HG02885 (cell line): ENCODE data around the gene TAS2R40.
A peak's percentile ranks its signal among the peaks of the same experiment; 100 is the strongest.

ENCODE experiments used
- ATAC-seq: cut with Tn5 transposase; IDR thresholded peaks from one replicate; pipeline ENCODE4 v1.9.1; 2021; ENCODE audit warnings: mild to moderate bottlenecking; ENCODE audit not compliant: unreplicated experiment, poor library complexity

TAS2R40 gene

DNA sequence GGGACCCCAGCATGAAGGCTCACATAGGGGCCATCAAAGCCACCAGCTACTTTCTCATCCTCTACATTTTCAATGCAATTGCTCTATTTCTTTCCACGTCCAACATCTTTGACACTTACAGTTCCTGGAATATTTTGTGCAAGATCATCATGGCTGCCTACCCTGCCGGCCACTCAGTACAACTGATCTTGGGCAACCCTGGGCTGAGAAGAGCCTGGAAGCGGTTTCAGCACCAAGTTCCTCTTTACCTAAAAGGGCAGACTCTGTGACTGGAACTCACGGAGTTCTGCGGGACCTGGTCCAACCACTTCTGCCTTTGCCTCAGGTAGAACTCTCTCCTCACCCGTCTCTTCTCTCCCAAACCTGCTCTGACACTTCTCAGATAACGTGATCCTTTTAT is 945 bp downstream of the TAS2R40 start:
- ATAC-seq, result no peak

DNA sequence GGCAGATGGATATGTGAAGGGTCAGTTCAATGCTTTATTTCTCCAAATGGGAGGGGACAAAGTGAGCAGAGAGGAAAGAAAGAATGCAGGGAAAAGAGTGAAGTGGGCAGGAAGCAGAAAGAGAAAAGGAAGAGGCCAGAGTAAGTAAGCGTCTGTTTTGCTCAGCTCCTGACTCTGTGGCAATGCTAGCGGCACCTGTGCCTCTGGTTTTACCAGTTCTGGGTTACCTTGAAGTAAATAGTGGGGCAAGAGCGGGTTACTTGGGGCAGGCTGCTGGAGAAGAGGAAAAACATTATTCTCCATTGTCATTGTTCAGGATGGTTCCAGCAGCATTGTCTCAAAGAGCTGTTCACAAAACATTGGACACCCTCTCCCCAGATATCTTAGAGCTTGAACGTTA is 1.9 kb downstream of the TAS2R40 start:
- ATAC-seq, result no peak

DNA sequence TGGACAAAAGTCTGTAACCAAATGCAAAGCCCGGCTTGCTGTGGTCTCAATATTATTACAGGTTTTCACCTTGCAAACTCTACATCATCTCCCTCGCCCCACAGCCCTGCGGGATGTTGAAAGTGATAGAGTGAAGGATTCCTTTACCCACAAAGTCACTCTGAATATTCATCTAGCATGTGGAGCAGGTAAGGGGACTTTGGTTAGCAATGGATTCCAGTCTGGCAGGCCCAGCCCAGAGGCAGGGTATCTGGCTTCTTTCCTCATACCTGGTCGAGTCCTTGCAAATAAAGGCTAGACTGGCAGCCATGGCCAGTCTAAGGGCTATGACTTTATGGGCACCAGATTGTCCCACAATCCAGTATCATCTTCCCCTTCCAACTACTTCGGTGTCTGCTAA is 3.2 kb downstream of the TAS2R40 start:
- ATAC-seq, result no peak

DNA sequence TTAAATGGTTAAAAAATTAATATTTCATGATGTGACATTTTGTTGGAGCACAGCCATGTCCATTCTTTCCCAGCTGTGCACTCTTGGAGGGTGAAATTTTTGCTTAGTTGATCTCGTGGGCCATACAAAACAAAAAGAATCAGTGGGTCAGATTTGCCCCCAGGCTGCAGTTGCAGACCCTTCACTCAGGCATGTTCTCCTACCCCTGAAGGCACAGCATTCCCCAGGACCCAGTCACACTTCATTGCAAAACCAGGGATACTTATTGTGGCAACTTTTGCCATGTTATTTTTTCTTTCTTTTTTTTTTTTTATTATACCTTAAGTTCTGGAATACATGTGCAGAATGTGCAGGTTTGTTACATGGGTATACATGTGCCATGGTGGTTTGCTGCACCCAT is 6.0 kb downstream of the TAS2R40 start:
- no peak for ATAC-seq

DNA sequence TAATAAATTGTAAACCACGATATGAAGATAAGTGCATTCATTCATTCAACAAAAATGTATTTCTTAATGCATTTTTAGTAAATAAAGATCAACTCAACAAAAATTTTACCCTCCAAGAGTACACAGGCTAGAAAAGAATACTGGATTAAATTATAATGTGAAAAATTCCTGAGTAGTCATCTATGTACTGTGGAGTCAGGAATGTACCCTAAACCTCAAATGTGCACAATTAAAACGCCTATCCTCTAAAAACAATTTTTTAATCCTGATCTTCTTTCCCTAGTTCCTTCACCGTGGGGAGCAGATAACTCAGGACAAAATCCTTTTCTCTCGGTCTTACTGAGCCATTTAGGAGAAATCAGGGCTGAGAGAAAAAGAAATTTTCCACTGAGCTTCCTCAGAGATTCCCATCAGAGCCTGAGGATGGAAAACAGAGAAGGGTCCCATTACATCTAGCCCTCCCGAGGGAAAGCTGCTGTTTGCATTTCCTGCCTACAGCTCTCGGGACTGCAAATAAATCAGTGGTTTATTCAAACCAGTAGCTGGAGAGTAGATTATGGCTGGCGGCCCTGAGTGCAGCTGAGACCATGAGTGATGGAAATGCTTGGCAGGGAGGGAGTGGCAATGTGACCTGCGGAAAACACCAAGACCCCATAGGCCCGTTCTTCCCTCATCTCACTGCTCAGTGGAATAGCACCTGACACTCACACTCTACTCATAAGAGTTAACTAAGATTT is 7.4 kb downstream of the TAS2R40 start:
- ATAC-seq, result no peak

DNA sequence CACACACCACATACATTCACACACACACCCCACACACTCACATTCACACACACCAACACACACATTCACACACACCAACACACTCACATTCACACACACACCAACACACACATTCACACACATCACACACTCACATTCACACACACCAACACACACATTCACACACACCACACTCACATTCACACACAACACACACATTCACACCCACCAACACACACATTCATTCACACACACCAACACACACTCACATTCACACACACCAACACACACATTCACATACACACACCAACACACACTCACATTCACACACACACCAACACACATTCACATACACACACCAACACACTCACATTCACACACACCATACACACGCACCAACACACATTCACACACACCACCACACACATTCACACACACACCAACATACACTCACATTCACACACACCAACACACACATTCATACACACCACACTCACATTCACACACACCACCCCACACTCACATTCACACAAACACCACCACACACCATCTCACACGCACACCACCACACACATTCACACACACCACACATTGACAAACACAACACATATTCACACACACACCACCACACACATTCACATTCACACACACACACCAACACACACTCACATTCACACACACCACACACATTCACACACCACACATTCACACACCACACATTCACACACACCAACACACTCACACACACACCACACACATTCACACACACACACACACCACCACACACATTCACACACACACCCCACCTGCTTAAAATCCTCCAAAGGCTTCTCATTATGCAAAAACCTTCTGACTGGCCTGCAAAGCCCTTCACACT is 9.0 kb downstream of the TAS2R40 start:
- no peak for ATAC-seq

DNA sequence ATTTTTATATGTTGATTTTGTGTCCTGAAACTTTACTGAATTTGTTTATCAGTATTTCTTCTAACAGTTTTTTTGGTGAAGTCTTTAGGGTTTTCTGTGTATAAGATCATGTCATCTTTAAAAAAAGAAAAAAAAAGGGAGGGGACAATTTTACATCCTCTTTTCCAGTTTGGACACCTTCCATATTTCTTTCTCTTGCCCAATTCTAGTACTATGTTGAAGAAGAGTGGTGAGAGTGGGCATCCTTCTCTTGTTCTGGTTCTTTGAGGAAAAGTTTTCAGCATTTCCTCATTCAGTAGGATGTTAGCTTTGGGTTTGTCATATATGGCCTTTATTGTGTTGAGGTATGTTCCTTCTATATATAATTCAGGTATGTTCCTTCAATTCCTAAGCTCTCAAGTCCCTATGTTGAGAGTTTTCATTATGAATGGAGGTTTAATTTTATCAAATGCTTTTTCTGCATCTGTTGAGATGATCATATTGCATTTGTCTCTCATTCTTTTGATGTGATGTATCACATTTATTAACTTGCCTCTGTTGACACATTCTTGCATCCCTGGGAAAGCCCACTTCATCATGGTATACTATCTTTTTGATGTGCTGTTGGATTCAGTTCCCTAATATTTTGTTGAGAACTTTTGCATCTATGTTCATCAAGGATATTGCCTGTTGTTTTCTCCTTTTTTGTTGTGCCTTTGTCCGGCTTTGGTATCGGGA is 12.1 kb downstream of the TAS2R40 start:
- ATAC-seq, result no peak

DNA sequence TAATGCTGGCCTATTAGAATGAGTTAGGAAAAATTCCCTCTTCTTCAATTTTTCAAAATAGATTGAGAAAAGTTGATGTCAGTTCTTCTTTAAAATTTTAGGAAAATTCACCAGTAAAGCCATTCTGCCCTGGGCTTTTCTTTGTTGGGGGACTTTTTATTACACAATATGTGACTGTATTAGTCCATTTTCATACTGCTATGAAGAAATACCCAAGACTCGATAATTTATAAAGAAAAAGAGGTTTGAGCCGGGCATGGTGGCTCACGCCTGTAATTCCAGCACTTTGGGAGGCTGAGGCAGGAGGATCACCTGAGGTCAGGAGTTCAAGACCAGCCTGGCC is 12.7 kb downstream of the TAS2R40 start:
- no peak for ATAC-seq

DNA sequence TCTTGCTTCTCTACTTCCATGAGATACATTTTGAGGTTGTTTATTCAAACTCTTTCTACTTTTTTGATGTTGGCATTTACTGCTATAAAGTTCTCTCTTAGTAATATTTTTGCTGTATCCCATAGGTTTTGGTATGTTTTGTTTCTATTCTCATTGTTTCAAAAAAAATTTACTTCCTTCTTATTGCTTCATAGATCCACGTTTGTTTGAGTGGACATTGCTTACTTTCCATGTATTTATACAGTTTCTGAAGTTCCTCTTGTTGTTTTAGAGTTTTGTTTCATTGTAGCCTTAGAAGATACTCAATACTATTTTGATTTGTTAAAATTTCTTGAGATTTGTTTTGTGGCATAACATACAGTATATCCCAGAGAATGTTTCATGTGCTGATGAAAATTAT is 13.7 kb downstream of the TAS2R40 start:
- ATAC-seq, result no peak

DNA sequence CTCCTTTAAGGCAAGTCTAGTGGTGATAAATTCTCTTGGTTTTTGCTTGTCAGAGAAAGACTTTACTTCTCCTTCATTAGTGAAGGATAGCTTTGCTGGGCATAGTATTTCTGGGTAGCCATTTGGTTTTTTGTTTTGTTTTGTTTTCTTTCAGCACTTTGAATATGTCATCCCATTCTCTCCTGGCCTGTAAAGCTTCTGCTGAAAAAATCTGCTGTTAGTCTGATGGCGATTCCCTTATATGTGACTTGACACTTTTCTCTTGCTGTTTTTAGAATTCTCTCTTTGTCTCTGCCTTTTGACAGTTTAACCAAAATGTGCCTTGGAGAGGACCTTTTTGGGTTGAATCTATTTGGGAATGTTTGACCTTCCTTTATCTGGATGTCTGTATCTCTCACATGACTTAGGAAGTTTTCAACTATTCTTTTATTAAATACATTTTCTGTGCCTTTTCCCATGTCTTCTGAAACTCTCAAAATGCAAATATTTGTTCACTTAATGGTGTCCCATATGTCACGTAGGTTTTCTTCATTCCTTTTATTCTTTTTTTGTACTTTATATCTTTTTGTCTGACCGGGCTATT is 14.7 kb downstream of the TAS2R40 start:
- no peak for ATAC-seq

DNA sequence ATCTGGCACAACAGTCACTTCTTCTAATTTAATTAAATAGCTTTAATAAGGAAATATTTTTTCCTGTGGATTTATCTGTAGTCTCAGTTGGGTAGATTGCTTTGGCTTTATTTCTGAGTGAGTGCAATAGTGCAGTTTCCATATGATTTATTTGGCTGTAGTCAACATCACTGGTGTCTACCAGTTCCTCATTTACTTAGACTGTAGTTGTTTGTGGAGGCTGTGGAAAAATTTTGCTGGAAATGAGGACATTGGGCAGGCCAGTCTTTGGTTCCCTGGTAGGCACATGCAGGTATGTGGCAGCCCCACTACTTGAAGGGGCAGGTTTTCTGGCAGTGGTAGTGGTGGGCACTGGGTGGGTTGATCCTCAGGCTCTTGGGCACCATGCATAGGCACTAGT is 15.5 kb downstream of the TAS2R40 start:
- ATAC-seq, result no peak

DNA sequence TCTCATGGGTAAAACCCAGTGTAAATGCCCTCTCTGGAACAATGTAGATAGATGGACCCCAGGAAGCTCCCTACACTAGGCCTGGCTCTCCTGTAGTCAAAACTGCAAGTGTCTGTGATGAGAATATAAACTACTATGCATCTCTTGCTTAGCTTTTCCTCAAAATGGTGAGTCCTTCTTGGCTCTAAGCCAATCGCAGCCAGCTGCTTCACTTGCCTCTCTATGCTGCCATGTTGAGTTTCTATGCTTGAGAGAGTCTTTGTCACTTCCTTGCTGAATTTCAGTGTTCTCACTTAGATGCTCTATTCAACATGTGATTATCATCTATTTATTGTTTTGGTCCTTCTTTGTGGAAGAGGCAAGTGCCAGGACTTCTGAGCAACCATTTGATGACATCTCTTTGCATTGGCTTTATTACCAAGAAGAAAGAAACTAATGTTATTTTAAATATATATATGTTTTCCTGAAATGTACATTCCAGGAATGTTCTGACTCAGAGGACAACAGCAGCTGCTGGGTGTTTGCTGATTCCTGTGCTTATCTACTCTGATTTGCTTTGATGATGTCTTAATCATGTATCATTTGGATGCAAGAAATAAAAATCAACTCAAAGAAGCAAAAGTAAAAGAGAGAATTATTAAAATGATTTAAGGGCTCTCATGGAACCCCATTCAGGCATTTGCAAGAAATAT is 16.6 kb downstream of the TAS2R40 start:
- no peak for ATAC-seq

DNA sequence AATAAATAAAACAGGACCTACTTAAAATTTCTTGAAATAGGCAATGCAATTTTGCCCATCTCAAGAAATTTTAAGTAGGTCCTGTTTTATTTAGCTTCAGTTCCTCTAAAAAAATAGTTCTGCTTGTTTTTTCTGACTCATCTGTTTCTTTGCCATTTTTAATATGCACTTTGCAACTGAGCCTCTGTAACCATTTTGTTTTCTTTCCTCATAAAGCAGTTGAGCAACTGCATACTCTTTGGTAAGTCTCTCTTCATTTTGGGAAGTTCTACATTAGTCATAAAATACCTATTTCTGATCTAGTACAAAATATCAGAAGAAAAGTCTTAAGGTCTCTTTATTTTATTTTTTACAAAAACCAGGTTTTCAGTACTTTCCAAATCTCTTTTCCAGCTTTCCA is 18.0 kb downstream of the TAS2R40 start:
- ATAC-seq, result no peak

DNA sequence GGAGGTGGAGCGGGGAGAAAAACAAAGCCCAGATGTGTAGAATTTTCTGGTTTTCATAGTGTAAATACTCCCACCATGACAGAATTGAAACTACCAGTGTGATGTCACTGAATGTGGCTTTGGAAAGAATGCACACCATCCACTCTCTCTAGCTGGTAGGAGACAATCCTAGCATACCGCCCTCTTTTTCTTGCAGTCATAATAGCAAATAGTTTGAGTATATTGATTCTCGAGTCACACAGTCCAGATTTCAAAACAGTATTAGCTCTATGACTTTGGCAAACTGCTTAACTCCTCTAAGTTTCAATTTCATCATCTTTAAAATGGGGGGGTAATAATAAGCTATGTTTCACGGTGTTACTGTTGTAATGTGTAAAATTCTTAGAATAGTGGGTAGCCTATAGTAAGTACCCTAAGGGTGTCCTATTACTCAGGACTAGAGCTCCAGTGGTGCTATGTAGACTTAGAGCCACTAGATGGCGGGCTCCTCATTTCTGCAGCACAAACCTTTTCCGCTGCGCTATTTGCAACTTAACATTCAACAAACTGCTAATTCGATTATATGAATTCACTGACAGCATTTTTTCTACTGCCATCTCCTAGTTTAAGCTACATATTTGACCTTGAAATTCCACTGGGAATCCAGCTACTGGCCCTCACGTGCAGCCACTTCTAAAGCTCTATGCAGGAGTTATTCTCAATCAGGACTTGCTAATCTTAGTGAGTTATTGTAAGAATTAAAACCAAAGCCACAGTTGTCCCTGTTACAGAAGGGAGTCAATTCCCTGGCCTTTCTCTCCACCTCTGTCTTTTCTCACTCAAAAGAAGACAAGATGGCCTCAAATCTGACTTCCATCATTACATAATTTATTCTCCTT is 18.7 kb downstream of the TAS2R40 start:
- ATAC-seq, result peak; percentile 99

DNA sequence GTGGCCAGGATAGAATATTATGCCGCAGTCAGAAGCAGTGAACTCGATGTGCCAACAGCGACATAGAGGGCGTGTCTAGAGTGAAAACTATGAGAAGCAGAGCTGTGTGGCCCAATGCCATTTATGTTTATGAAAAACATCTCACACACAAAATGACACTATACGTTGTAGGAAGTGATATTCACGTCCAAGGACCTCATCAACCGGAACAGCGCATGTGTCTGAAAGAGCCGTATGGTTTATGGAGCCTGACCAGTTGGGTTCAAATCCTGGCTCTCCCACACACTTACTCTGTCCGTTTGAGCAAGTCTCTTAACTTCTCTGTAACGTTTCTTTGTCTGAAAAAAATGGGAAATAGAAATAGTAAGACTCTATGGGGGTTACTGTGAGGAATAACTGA is 20.5 kb downstream of the TAS2R40 start:
- ATAC-seq, result no peak

DNA sequence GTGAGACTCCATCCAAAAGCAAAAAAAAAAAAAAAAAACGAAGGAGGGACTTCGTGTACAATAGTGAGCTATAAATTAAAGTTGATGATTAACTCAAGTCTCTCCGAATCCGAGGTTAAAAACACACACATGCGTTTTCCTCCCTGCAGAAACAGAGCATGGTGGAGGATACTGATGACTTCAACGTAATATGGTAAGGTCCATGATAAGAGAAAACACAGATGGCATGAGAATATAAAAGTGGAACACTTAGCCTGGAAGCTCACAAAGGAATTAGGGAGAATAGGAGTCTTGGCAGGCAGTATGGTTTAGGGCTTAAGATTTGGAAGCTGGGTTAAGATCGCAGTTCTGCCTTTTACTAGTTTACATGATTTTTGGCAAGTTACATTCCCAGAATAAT is 21.3 kb downstream of the TAS2R40 start:
- no peak for ATAC-seq

DNA sequence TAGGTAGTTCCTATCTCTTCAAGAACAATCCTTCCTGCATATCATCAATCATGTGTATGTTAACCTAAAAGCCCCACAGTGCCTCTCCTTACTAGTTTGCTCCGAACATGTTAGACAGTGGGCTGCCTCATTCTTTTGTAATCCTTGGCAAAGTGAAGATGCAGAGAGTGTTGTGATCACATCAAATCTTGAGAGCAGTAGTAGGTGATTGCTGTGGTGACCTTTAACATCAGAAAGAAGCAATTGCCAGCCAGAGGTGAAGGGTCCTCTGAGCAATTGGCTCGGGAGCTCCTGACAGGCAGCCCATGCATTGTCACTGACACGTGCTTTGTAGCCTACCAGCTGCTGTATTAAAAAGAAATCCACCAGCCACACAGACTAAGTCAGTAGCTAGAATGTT is 21.8 kb downstream of the TAS2R40 start:
- ATAC-seq, result no peak

DNA sequence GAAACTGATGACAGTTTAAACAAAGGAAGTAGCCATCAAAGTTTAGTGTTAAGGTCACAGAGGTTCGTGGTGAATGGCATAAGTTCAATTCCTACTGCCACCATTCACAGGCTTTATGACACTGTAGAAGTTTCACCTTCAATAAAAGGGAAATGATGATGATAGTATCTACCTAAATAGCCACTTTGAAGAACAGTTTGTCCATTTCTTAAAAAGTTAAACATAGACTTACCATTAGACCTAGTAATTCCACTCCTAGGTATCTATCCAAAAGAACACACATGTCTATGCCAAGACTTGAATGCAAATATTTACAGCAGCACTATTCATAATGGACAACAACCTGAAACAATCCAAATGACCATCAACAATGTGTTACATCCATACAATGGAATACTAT is 22.5 kb downstream of the TAS2R40 start:
- ATAC-seq, result no peak

DNA sequence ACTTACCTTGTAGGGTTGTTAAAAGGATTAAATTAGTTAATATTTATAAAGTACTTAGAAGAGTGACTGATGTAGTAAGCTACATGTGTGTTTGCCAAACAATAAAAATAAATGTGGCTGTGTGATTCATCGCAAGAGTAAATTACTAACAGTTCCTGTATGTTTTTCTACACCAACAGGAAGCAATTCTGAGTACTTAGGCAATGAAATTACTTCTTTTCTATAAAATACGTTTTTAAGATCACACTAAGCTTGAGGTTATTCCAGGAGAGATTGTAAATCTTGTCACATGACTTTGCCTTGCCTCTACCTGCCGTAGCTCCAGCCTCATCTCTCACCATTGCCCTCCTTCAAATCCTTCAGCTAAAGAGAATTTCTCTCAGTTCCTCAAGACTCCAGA is 23.3 kb downstream of the TAS2R40 start:
- ATAC-seq, result no peak
